Gastroesophageal sphincter (tissue), 4 donors: Measurements from ENCODE around the gene ACOT12. TPM values are rescaled to one million over a fixed set of nuclear protein-coding genes. Genes with fewer than 3 reads are reported as not detected.

Experiments
- ATAC-seq: fragments of 150-250 bp; one replicate; pipeline ENCODE4 v1.9.1; 2016; ENCODE audit warnings: mild to moderate bottlenecking, moderate library complexity
- H3K27ac ChIP-seq, 4 donors: fragments of 200-600 bp; sonication (generic) in 3 of 4; 1 replicate in 3 of 4; 2 replicates in 1 of 4; pipeline ENCODE4 v1.5.1; 2016 to 2019
- H3K27me3 ChIP-seq: fragments of 200-600 bp; sonication (generic); one replicate; pipeline ENCODE4 v1.5.1; 2019
- H3K36me3 ChIP-seq, 2 donors: fragments of 200-600 bp; sonication (generic); one replicate each; pipeline ENCODE4 v1.5.1; 2019; ENCODE audit warnings: control low read depth in 1 of 2
- H3K4me1 ChIP-seq, 3 donors: fragments of 200-600 bp; sonication (generic); 1 replicate in 2 of 3; 2 replicates in 1 of 3; pipeline ENCODE4 v1.5.1; 2016 to 2019; ENCODE audit warnings: control low read depth in 2 of 3
- H3K4me3 ChIP-seq, 2 donors: fragments of 200-600 bp; sonication (generic); one replicate each; pipeline ENCODE4 v1.5.1; 2019; ENCODE audit warnings: mild to moderate bottlenecking in 1 of 2, moderate library complexity in 1 of 2
- H3K9me3 ChIP-seq, 3 donors: fragments of 200-600 bp; sonication (generic); one replicate each; pipeline ENCODE4 v1.5.1; 2017 to 2019; ENCODE audit warnings: control low read depth in 2 of 3
- EP300 ChIP-seq: sonication (generic); formaldehyde crosslinking; IDR thresholded peaks from one replicate; pipeline ENCODE4 v1.6.1; 2017; ENCODE audit warnings: antibody characterized with exemption, mild to moderate bottlenecking
- POLR2A ChIP-seq, 2 donors: fragments of 450-650 bp; IDR thresholded peaks; one replicate each; pipeline ENCODE4 v1.6.1; 2017; ENCODE audit warnings: antibody characterized with exemption in 2 of 2, mild to moderate bottlenecking in 2 of 2, moderate library complexity in 1 of 2
- POLR2AphosphoS5 ChIP-seq: sonication (generic); formaldehyde crosslinking; IDR thresholded peaks from one replicate; pipeline ENCODE4 v1.6.1; 2017; ENCODE audit warnings: antibody characterized with exemption
- WGBS, 2 donors: methylation state at CpG; one replicate each; pipeline ENCODE4 v1.1.5; 2018; ENCODE audit warnings: low coverage in 1 of 2; 5-methylcytosine and 5-hydroxymethylcytosine counted together
- total RNA-seq, 4 donors: library from RNA; depleted of rRNA; stranded (reverse); fragments of >200 nt; gene quantifications; one replicate each; pipeline ENCODE4 v1.1.0, GENCODE V29; 2016
- TF ChIP-seq, protein P1 (sequence below), 4 experiments: fragments of 200-600 bp in 2 of 4; fragments of 450-650 bp in 2 of 4; sonication (generic) in 1 of 4; IDR thresholded peaks; one replicate each; pipeline ENCODE4 v1.5.1; 2017 to 2019; ENCODE audit warnings: antibody characterized with exemption in 4 of 4, mild to moderate bottlenecking in 2 of 4, moderate library complexity in 2 of 4

ACOT12 gene
- total RNA-seq, 4 donors from 2014 or later = not detected

DNA sequence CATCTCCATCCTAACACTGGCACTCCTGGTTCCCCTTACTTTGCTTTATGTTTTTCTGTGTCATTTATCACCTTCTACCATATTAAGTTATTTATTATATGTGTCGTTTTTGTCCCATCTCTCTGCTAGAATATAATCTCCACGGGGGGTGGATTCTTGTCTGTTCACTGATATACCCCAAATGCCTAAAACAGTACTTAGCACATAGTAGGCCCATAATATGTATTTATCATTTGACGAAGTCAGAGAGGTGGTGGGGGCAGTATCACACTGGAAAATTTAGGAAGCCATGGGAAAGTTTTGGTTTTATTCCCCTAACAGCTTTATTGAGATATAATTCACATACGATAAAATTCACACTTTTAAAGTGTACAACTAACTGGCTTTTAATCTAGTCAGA, 78.1 kb downstream of the ACOT12 start:
- no peak for ATAC-seq
- no peaks in the 10 kb centered on the region for H3K9me3 ChIP-seq
- no peaks in the 10 kb centered on the region for H3K27me3 ChIP-seq
- no peak overlapping the region for H3K27ac ChIP-seq
- no peak for TF ChIP-seq EP300
- TF ChIP-seq, protein P1, sequence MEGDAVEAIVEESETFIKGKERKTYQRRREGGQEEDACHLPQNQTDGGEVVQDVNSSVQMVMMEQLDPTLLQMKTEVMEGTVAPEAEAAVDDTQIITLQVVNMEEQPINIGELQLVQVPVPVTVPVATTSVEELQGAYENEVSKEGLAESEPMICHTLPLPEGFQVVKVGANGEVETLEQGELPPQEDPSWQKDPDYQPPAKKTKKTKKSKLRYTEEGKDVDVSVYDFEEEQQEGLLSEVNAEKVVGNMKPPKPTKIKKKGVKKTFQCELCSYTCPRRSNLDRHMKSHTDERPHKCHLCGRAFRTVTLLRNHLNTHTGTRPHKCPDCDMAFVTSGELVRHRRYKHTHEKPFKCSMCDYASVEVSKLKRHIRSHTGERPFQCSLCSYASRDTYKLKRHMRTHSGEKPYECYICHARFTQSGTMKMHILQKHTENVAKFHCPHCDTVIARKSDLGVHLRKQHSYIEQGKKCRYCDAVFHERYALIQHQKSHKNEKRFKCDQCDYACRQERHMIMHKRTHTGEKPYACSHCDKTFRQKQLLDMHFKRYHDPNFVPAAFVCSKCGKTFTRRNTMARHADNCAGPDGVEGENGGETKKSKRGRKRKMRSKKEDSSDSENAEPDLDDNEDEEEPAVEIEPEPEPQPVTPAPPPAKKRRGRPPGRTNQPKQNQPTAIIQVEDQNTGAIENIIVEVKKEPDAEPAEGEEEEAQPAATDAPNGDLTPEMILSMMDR (IDR thresholded peaks at IDR 0.05) = no peak
- no peak for TF ChIP-seq POLR2AphosphoS5
- no peak for TF ChIP-seq POLR2A (IDR thresholded peaks at IDR 0.05)
- no peak overlapping the region for H3K4me3 ChIP-seq
- peaks cover 0 to 43% of the 10 kb centered on the region in 2 donors for H3K36me3 ChIP-seq
- no peaks in the 10 kb centered on the region for H3K4me1 ChIP-seq
- WGBS, 2 donors = 99 to 100% methylated on average over 2 to 4 of the region's 4 CpGs

DNA sequence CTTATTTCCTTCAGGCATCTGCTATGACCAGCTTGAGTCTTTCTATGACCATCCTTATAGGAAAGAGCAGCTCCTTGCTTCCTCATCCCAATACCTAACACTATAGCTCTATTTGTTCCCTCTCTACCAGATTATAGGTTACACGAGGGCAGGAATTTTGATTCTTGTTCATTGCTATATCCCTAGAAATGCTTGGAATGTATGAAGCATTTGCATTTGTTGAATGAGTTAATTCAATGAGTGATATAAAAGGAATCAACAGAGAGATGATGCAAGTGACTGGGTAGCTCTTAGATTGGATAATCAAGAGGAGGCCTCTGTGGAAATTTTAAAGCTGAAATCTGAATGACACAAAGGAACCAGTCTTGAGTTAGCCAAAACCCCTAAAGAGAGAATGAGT, 78.6 kb downstream of the ACOT12 start:
- ATAC-seq = no peak
- TF ChIP-seq, protein P1 (IDR thresholded peaks at IDR 0.05) = no peak
- TF ChIP-seq POLR2A (IDR thresholded peaks at IDR 0.05) (no peak), EP300 (no peak), POLR2AphosphoS5 (no peak)
- Histone ChIP-seq H3K36me3 (peaks cover 0 to 48% of the 10 kb centered on the region in 2 donors), H3K4me1 (no peaks in the 10 kb centered on the region), H3K4me3 (no peak overlapping the region), H3K27ac (no peak overlapping the region), H3K27me3 (no peaks in the 10 kb centered on the region), H3K9me3 (no peaks in the 10 kb centered on the region)
- 83% methylated on average over 1 of the region's 1 CpG for WGBS, 2 donors

DNA sequence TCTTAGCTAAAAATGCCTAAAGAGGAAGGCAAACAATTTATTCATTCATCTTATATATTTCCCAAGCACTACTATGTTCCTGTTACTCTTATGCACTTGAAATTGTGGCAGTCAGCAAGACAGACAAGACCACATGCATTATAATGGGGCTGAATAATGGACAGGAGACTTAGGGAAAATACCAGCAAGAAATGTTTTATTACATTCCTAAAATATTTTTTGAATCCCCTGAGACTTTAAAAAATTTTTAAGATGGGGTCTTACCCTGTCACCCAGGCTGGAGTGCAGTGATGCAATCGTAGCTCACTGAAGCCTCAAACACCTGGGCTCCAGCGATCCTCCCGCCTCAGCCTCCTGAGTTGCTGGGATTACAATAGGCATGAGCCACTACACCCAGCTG, 79.4 kb downstream of the ACOT12 start:
- H3K36me3 ChIP-seq = peaks cover 0 to 55% of the 10 kb centered on the region in 2 donors
- H3K27me3 ChIP-seq = no peaks in the 10 kb centered on the region
- H3K4me3 ChIP-seq = no peak overlapping the region
- WGBS, 2 donors = 93 to 100% methylated on average over 1 to 3 of the region's 3 CpGs
- H3K4me1 ChIP-seq = no peaks in the 10 kb centered on the region
- H3K9me3 ChIP-seq = no peaks in the 10 kb centered on the region
- no peak for ATAC-seq
- TF ChIP-seq, protein P1 (IDR thresholded peaks at IDR 0.05) = no peak
- TF ChIP-seq POLR2A (IDR thresholded peaks at IDR 0.05) (no peak), POLR2AphosphoS5 (no peak), EP300 (no peak)
- no peak overlapping the region for H3K27ac ChIP-seq

DNA sequence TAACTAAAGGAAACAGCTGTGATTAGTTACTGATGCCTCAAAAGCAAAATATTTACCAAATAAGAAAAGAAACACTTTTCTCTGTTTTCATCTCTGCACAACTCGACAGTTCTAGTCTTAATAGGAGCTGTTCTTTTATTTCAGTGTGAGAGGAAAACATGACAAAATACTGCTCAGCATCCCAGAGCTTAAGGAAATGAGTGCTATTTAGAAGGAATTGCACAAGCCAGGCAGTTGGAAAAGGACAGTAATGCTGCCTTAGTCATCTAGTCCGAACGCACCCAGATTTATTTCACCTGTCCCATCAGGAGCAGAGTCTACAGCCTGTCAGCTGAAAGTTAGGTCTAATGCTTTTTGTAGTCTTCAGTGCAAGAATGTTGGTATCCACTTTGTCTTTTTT, 80.2 kb downstream of the ACOT12 start:
- Histone ChIP-seq H3K27ac (no peak overlapping the region), H3K4me1 (no peaks in the 10 kb centered on the region), H3K27me3 (no peaks in the 10 kb centered on the region), H3K9me3 (no peaks in the 10 kb centered on the region), H3K36me3 (peaks cover 0 to 64% of the 10 kb centered on the region in 2 donors), H3K4me3 (no peak overlapping the region)
- TF ChIP-seq POLR2AphosphoS5 (no peak), EP300 (no peak)
- no peak for ATAC-seq
- WGBS, 2 donors = 67 to 93% methylated on average over 1 to 3 of the region's 3 CpGs

DNA sequence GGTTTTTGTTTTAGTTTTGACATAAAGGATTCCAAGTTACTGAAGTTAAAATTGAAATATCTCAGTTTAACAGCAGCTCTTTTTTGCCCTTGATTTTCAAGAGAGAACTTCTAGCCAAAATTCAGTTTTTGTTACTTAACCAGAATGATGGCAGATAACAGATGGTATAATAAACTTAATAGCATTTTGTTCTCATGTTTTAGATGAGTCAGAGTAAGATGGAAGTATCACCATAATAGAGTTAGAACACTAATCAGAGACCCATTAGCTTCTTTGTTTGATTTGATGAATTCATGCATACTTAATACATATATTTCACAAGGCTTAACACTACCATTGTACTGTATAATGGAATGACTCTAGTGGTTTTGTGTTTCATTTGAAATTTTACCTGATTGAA, 80.7 kb downstream of the ACOT12 start:
- Histone ChIP-seq H3K9me3 (no peaks in the 10 kb centered on the region), H3K36me3 (peaks cover 0 to 64% of the 10 kb centered on the region in 2 donors), H3K27ac (no peak overlapping the region), H3K4me3 (no peak overlapping the region), H3K4me1 (no peaks in the 10 kb centered on the region), H3K27me3 (no peaks in the 10 kb centered on the region)
- no peak for ATAC-seq
- TF ChIP-seq POLR2AphosphoS5 = no peak
- no peak for TF ChIP-seq EP300
- TF ChIP-seq POLR2A (IDR thresholded peaks at IDR 0.05) = no peak
- TF ChIP-seq, protein P1 (IDR thresholded peaks at IDR 0.05) = no peak
